ENCODE data around the gene IFNK.
"Not testable (repeated sequence)": the region's sequence is repeated elsewhere in the genome, so short reads cannot be mapped to it uniquely, and the experiment has no call there.

The IFNK gene

DNA sequence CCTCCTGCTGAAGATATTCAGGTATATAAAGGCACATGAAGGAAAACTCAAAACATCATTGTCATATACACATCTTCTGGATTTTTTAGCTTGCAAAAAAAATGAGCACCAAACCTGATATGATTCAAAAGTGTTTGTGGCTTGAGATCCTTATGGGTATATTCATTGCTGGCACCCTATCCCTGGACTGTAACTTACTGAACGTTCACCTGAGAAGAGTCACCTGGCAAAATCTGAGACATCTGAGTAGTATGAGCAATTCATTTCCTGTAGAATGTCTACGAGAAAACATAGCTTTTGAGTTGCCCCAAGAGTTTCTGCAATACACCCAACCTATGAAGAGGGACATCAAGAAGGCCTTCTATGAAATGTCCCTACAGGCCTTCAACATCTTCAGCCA lies at the start of gene IFNK:
Gene IFNK (plus strand): TSS at position 55 of the 400 bp plus-strand sequence. CDS start 47 bp downstream, at position 102.
- in situ Hi-C loops (cut with MboI; ENCODE audit: low sequenced_read_pairs): no loop called here

- in situ Hi-C loops (cut with MboI; ENCODE audit: low sequenced_read_pairs): no loop called here
Measured at GRCh38 chr9:27474305-27474704, 49.8 kb upstream of the IFNK start.

- in situ Hi-C loops (cut with MboI; ENCODE audit: low sequenced_read_pairs): no loop called here
Measured at GRCh38 chr9:27475057-27475595, 49.0 kb upstream of the IFNK start.

- in situ Hi-C loops (cut with MboI; ENCODE audit: low sequenced_read_pairs): no loop called here
Measured at GRCh38 chr9:27476870-27477515, 47.1 kb upstream of the IFNK start.

GRCh38 chr9:27478322-27478721 lies 45.8 kb upstream of the IFNK start:
- in situ Hi-C loops (cut with MboI; ENCODE audit: low sequenced_read_pairs): no loop called here

DNA sequence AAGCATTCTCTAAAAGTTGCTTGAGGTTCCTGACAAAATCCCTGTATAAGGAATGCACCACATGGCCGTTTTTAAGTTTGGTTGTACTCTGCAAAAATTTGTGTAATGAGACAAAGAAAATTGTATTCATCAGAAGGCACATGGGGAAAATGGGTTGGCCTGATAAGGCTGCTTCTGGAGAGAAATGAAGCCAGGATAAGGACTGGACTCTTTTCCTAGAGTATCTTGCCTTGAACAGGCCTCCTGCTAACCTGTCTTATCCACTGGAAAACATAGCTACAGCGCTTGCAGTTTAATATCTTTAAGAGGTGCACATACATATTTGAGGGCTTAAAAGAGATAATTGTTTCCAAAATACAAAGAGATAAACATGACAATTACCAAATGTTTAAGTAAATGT lies 41.4 kb upstream of the IFNK start:
- in situ Hi-C loops (cut with MboI; ENCODE audit: low sequenced_read_pairs): no loop called here

- in situ Hi-C loops (cut with MboI; ENCODE audit: low sequenced_read_pairs): no loop called here
Measured at GRCh38 chr9:27483576-27483975, 40.5 kb upstream of the IFNK start.

- in situ Hi-C loops (cut with MboI; ENCODE audit: low sequenced_read_pairs): no loop called here
Measured at GRCh38 chr9:27485158-27485557, 38.9 kb upstream of the IFNK start.

DNA sequence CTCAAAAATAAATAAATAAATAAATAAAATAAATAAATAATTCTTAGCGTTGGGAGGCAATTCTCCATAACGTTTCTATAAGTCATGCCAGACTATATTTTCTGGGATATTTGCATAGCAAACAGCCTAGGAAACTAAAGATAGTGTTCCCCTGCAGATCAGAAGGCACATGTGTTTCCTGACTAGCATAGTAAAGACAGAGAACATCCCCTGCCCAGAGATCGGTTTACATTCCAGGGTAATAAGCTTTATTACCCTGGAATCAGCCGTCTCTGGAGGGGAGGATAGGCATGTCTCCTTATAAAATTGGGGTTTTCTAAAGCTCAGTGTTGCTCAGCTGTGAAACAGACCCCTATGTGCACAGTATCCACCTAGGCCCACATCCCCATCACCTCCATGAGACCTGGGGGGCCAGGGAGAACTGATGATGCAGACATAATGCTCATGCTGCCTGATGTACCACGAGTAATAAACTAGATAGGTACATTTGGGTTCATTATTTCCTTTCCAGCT lies 36.9 kb upstream of the IFNK start:
- in situ Hi-C loops (cut with MboI; ENCODE audit: low sequenced_read_pairs): no loop called here

DNA sequence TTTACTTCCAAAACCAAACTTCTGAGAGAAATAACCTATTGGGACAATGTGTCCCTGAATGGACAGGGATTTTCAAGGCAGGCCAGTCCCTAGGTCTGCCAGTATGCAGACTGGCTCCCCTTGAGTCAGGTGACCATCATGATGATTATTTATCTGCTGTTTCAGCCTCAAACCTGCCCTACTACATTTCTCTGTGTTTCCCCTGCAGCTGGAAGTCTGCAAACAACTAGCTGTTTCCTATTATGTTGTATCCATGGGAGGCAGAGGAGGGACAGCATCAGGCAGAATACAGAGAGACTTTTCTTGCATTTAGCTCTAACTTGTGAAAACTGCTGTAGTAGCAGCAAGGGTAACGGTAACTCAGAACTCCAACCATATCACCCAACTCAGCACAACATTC lies 36.2 kb upstream of the IFNK start:
- in situ Hi-C loops (cut with MboI; ENCODE audit: low sequenced_read_pairs): no loop called here

GRCh38 chr9:27489087-27489876 lies 34.8 kb upstream of the IFNK start:
- in situ Hi-C loops (cut with MboI; ENCODE audit: low sequenced_read_pairs): no loop called here

DNA sequence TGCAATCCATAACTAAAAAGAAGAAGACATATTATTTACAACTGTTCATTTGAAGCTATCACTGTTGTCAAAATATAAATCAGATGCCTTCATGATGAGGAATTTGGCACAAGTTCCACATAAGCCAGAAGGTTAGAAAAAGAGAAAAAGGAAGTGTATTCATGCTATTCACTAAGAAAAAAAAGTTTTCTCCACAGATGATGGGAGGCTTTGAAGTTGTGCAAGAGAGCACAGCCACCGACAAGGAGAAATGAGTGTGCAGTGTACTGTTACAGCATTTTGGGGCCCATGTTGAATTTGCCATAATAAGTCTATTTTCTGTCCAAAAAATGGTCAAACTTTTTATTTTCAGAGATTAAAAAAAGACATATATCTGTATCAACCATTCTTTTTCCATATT lies 32.9 kb upstream of the IFNK start:
- in situ Hi-C loops (cut with MboI; ENCODE audit: low sequenced_read_pairs): no loop called here

DNA sequence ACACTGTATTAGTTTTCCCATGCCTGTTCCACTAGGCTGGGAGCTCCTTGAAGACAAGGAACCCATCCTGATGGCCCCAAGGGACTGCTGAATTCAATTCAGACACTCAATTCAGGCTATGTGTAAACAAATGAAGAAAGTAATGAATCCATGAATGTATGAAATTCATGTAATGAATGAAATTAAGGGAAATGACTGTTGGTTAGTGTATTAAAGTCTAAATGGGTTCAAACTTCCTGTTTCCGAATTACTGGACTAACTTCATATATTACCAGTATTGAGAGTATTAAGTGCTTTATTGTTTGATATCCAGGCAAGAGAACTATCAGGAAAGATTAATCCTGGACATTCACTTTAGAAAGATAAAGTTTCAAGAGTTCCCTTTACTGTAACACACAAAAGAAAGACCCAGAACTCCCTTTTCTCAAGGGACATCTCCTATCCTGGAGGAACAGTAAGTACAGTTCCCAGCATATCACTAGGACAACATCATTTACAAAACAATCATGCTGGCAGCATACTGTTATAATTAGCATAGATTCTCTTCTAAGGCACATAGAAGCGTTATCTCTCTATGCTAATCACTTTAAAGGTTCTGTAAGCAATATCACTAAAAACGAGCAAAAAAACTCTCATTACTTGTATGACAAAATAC lies 28.5 kb upstream of the IFNK start:
- in situ Hi-C loops (cut with MboI; ENCODE audit: low sequenced_read_pairs): no loop called here

GRCh38 chr9:27496135-27496504 lies 28.0 kb upstream of the IFNK start:
- in situ Hi-C loops (cut with MboI; ENCODE audit: low sequenced_read_pairs): no loop called here

DNA sequence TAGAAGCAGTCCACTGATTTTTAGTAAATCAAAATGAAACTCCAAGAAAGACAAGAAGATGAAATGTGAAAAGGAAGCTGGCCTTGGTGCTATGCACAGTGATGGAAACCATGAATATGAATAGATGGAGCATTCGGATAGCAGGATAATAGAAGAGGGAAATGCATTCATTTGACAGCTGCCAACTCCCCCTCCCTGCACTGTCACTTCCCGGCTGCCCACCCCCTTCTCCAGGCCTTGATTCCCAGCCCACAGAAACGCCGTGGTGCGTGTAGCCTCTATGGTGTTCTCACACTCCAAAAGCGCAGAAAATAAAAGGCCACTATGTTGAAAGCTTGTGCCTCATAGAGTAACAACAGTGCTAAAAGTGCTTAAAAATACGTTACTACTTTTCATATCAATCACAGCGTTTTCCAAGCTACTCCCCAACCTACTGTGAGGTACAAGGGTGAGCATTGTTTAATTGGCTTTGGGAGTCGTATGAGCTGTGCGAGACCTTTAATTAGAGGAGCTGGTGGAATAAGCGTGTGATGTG lies 26.1 kb upstream of the IFNK start:
- in situ Hi-C loops (cut with MboI; ENCODE audit: low sequenced_read_pairs): no loop called here

GRCh38 chr9:27499451-27499850 lies 24.6 kb upstream of the IFNK start:
- in situ Hi-C loops (cut with MboI; ENCODE audit: low sequenced_read_pairs): no loop called here

DNA sequence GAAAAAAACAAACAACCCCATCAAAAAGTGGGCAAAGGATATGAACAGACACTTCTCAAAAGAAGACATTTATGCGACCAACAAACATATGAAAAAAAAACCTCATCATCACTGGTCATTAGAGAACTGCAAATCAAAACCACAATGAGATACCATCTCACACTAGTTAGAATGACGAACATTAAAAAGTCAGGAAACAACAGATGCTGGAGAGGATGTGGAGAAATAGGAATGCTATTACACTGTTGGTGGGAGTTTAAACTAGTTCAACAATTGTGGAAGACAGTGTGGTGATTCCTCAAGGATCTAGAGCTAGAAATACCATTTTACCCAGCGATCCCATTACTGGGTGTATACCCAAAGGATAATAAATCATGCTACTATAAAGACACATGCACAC lies 23.2 kb upstream of the IFNK start:
- in situ Hi-C loops (cut with MboI; ENCODE audit: low sequenced_read_pairs): not testable (repeated sequence)

- in situ Hi-C loops (cut with MboI; ENCODE audit: low sequenced_read_pairs): no loop called here
Measured at GRCh38 chr9:27503623-27504022, 20.5 kb upstream of the IFNK start.

- in situ Hi-C loops (cut with MboI; ENCODE audit: low sequenced_read_pairs): no loop called here
Measured at GRCh38 chr9:27504259-27504658, 19.8 kb upstream of the IFNK start.

GRCh38 chr9:27505744-27506161 lies 18.3 kb upstream of the IFNK start:
- in situ Hi-C loops (cut with MboI; ENCODE audit: low sequenced_read_pairs): no loop called here

DNA sequence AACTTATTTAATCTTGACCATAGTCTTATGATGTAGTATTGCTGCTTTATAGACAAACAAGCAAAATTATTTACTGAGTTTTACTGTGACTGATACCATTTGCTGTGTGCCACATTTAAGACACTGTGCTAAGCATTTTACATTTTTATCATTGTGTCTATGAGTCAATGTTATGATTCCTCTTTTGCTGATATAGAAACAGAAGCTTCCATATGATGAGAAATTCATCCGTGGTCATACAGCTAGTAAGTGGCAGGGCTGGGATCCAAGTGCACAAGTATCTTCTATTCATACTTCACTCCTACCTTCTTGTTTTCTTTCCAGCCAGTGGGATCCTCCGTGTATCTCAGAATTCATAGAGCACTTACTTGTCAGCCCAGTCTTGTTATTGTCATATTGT lies 17.1 kb upstream of the IFNK start:
- in situ Hi-C loops (cut with MboI; ENCODE audit: low sequenced_read_pairs): no loop called here

Measured in HL-60/S4 treated with retinoic acid at 250 ng/mL for 4 days and 3 days (cell line).